Neuronal stem cell (in vitro differentiated cells): ENCODE measurements around the gene AIFM2.
A peak's percentile ranks its signal among the peaks of the same experiment; 100 is the strongest.

Experiments
- DNase-seq: peaks from one replicate; pipeline ENCODE4 v3.0.0-alpha.2; 2013; ENCODE audit warnings: low spot score
- H2AFZ ChIP-seq: one replicate; pipeline ENCODE4 v1.6.1; 2013; ENCODE audit warnings: mild to moderate bottlenecking, low read length, inconsistent platforms
- H2AK5ac ChIP-seq: 2 replicates; pipeline ENCODE4 v1.6.1; 2013; ENCODE audit warnings: low read depth, mild to moderate bottlenecking, inconsistent platforms, low read length, moderate library complexity, mixed read lengths
- H2BK120ac ChIP-seq: 2 replicates; pipeline ENCODE4 v1.6.1; 2013; ENCODE audit warnings: low read depth, mild to moderate bottlenecking, inconsistent platforms, low read length, moderate library complexity, mixed read lengths
- H2BK12ac ChIP-seq: one replicate; pipeline ENCODE4 v1.6.1; 2013; ENCODE audit warnings: low read length, inconsistent platforms
- H2BK15ac ChIP-seq: 2 replicates; pipeline ENCODE4 v1.6.1; 2013; ENCODE audit warnings: mild to moderate bottlenecking, low read length, inconsistent platforms, mixed read lengths
- H2BK5ac ChIP-seq: one replicate; pipeline ENCODE4 v1.6.1; 2013; ENCODE audit warnings: inconsistent platforms, mild to moderate bottlenecking, low read length, moderate library complexity
- H3K14ac ChIP-seq: one replicate; pipeline ENCODE4 v1.6.1; 2013; ENCODE audit warnings: low read length, inconsistent platforms
- H3K18ac ChIP-seq: 2 replicates; pipeline ENCODE4 v1.6.1; 2013; ENCODE audit warnings: low read length, inconsistent platforms
- H3K23ac ChIP-seq: 2 replicates; pipeline ENCODE4 v1.6.1; 2013; ENCODE audit warnings: low read depth, mild to moderate bottlenecking, mixed read lengths, low read length, inconsistent platforms; ENCODE audit not compliant: poor library complexity
- H3K27ac ChIP-seq: replicated peaks from 3 replicates; pipeline ENCODE4 v1.5.1; 2013; ENCODE audit warnings: low read length, inconsistent platforms
- H3K27me3 ChIP-seq, 3 experiments: 2 replicates each; pipeline ENCODE4 v1.6.1; 2013; ENCODE audit warnings: low read length in 3 of 3, mild to moderate bottlenecking in 2 of 3, inconsistent platforms in 1 of 3, low read depth in 1 of 3, mixed read lengths in 1 of 3, moderate library complexity in 1 of 3; ENCODE audit not compliant: control insufficient read depth in 3 of 3, insufficient read depth in 3 of 3
- H3K36me3 ChIP-seq, 2 donors: replicated peaks in 1 of 2; 2 replicates each; pipeline ENCODE4 v1.6.1; 2013; ENCODE audit warnings: low read length in 2 of 2; ENCODE audit not compliant: control insufficient read depth in 2 of 2, insufficient read depth in 2 of 2
- H3K4ac ChIP-seq: 2 replicates; pipeline ENCODE4 v1.6.1; 2013; ENCODE audit warnings: inconsistent platforms, mild to moderate bottlenecking, low read length, moderate library complexity
- H3K4me1 ChIP-seq, 2 donors: 1 replicate in 1 of 2; 2 replicates in 1 of 2; pipeline ENCODE4 v1.6.1; 2013; ENCODE audit warnings: low read length in 2 of 2, low read depth in 1 of 2; ENCODE audit not compliant: control insufficient read depth in 2 of 2, insufficient read depth in 1 of 2
- H3K4me2 ChIP-seq: one replicate; pipeline ENCODE4 v1.6.1; 2013; ENCODE audit warnings: mild to moderate bottlenecking, low read length, inconsistent platforms; ENCODE audit not compliant: insufficient read depth, poor library complexity, severe bottlenecking
- H3K4me3 ChIP-seq, 2 donors: 2 replicates each; pipeline ENCODE4 v1.5.1; 2013; ENCODE audit warnings: low read length in 2 of 2, mild to moderate bottlenecking in 2 of 2, inconsistent platforms in 1 of 2, moderate library complexity in 1 of 2
- H3K79me1 ChIP-seq: one replicate; pipeline ENCODE4 v1.6.1; 2013; ENCODE audit warnings: low read depth, mild to moderate bottlenecking, inconsistent platforms, low read length, moderate library complexity
- H3K9ac ChIP-seq: one replicate; pipeline ENCODE4 v1.6.1; 2013; ENCODE audit warnings: mild to moderate bottlenecking, low read depth, low read length, inconsistent platforms; ENCODE audit not compliant: poor library complexity
- H3K9me3 ChIP-seq, 2 donors: replicated peaks in 1 of 2; 2 replicates each; pipeline versions ENCODE3 to v1.6.1; 2013; ENCODE audit warnings: low read length in 2 of 2, mild to moderate bottlenecking in 2 of 2, inconsistent platforms in 1 of 2, low read depth in 1 of 2, mixed read lengths in 1 of 2, moderate library complexity in 1 of 2; ENCODE audit not compliant: control insufficient read depth in 2 of 2, insufficient read depth in 1 of 2
- H4K8ac ChIP-seq: one replicate; pipeline ENCODE4 v1.6.1; 2013; ENCODE audit warnings: low read depth, mild to moderate bottlenecking, inconsistent platforms, low read length, moderate library complexity
- H4K91ac ChIP-seq: one replicate; pipeline ENCODE4 v1.6.1; 2013; ENCODE audit warnings: low read length, low read depth, mild to moderate bottlenecking, inconsistent platforms; ENCODE audit not compliant: poor library complexity
- WGBS, 2 donors: extraction: QIAGEN DNeasy Blood & Tissue Kit; methylation state at CpG; one replicate each; pipeline ENCODE4 v1.1.7; 2013; ENCODE audit warnings: missing lambda C conversion rate in 2 of 2, mixed read lengths in 1 of 2; ENCODE audit not compliant: insufficient read length in 2 of 2, insufficient replicate concordance in 1 of 2; ENCODE audit errors: extremely low coverage in 2 of 2; 5-methylcytosine and 5-hydroxymethylcytosine counted together

The AIFM2 gene

GRCh38 chr10:70074971-70075370 lies 57.7 kb downstream of the AIFM2 start:
- Histone ChIP-seq H3K27me3 (no peaks in the 10 kb centered on the region), H3K9me3 (no peaks in the 10 kb centered on the region), H3K18ac (peak overlapping the region; percentile 44), H3K23ac (no peak overlapping the region), H3K4ac (no peak overlapping the region), H4K91ac (no peak overlapping the region), H3K4me1 (peaks cover 0 to 3% of the 10 kb centered on the region in 2 donors), H3K4me2 (no peak overlapping the region), H2BK15ac (no peak overlapping the region), H3K14ac (no peak overlapping the region), H3K79me1 (peaks cover 16% of the 10 kb centered on the region), H2BK12ac (no peak overlapping the region), H2BK5ac (no peak overlapping the region), H3K27ac (no peak overlapping the region), H2BK120ac (no peak overlapping the region), H3K9ac (no peak overlapping the region), H3K4me3 (no peak overlapping the region), H2AFZ (no peak overlapping the region), H2AK5ac (no peak overlapping the region), H4K8ac (no peak overlapping the region), H3K36me3 (peaks cover 29 to 79% of the 10 kb centered on the region in 2 donors)
- no CpG with 5 or more reads among the region's 2 CpGs for WGBS, 2 donors
- no peak for DNase-seq

- Histone ChIP-seq H3K4me3 (no peak overlapping the region), H3K18ac (no peak overlapping the region), H3K9ac (no peak overlapping the region), H3K4me1 (peaks cover 0 to 3% of the 10 kb centered on the region in 2 donors), H4K8ac (no peak overlapping the region), H3K79me1 (peaks cover 15% of the 10 kb centered on the region), H3K23ac (no peak overlapping the region), H3K4me2 (no peak overlapping the region), H2AK5ac (no peak overlapping the region), H3K4ac (no peak overlapping the region), H3K14ac (no peak overlapping the region), H3K9me3 (no peaks in the 10 kb centered on the region), H2BK15ac (no peak overlapping the region), H2BK12ac (no peak overlapping the region), H3K27ac (no peak overlapping the region), H3K27me3 (no peaks in the 10 kb centered on the region), H2BK120ac (no peak overlapping the region), H2AFZ (no peak overlapping the region), H3K36me3 (peaks cover 24 to 71% of the 10 kb centered on the region in 2 donors), H4K91ac (no peak overlapping the region), H2BK5ac (no peak overlapping the region)
- no CpG with 5 or more reads among the region's 2 CpGs for WGBS, 2 donors
- DNase-seq = no peak
These were observed 58.5 kb downstream of the AIFM2 start for GRCh38 chr10:70074165-70074564.

GRCh38 chr10:70070834-70071233 lies 61.8 kb downstream of the AIFM2 start:
- H3K79me1 ChIP-seq = peaks cover 13% of the 10 kb centered on the region
- peak overlapping the region in 1 of 2 donors; percentile 61 for H3K4me3 ChIP-seq
- H2AK5ac ChIP-seq = no peak overlapping the region
- H4K91ac ChIP-seq = no peak overlapping the region
- no peak overlapping the region for H3K4ac ChIP-seq
- no CpG with 5 or more reads among the region's 11 CpGs for WGBS, 2 donors
- H3K9me3 ChIP-seq = no peaks in the 10 kb centered on the region
- no peak overlapping the region for H2BK12ac ChIP-seq
- no peak overlapping the region for H3K23ac ChIP-seq
- peaks cover 0 to 3% of the 10 kb centered on the region in 2 donors for H3K4me1 ChIP-seq
- no peak overlapping the region for H3K9ac ChIP-seq
- H3K18ac ChIP-seq = no peak overlapping the region
- H2BK5ac ChIP-seq = no peak overlapping the region
- no peak overlapping the region for H2BK15ac ChIP-seq
- H2BK120ac ChIP-seq = no peak overlapping the region
- H3K4me2 ChIP-seq = no peak overlapping the region
- H3K36me3 ChIP-seq = peaks cover 10 to 70% of the 10 kb centered on the region in 2 donors
- no peak for DNase-seq
- no peak overlapping the region for H2AFZ ChIP-seq
- no peak overlapping the region for H3K27ac ChIP-seq
- H3K27me3 ChIP-seq = no peaks in the 10 kb centered on the region
- H3K14ac ChIP-seq = peak overlapping the region; percentile 73
- peak overlapping the region; percentile 89 for H4K8ac ChIP-seq

DNA sequence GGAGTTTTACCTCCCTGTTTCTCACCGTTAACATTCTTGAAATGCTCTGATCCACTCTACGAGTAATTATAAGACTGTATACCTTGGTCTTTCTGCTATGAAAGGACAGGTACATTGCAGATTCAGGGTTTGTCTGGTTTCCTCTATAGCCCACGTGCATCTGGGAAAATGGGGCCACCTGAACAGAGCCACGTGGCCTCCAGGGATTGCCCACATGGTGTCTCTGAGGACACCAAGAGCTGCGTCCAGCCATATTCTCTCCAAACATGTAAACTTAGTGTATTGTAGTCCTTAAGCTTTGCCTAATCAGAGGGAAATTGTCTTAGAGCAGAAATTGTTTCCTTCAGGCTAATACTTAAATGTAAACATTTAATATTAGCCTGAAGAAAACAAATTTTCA lies 63.3 kb downstream of the AIFM2 start:
- DNase-seq = no peak
- H3K79me1 ChIP-seq = peaks cover 9% of the 10 kb centered on the region
- WGBS, 2 donors = no CpG with 5 or more reads among the region's 5 CpGs

More for the DNA sequence above, 63.3 kb downstream of the AIFM2 start:
- H2AK5ac ChIP-seq = no peak overlapping the region
- H3K4ac ChIP-seq = no peak overlapping the region
- no peak overlapping the region for H3K23ac ChIP-seq
- H3K4me3 ChIP-seq = no peak overlapping the region
- no peak overlapping the region for H4K8ac ChIP-seq
- peaks cover 1 to 72% of the 10 kb centered on the region in 2 donors for H3K36me3 ChIP-seq
- no peak overlapping the region for H3K27ac ChIP-seq
- H3K4me1 ChIP-seq = peaks cover 0 to 3% of the 10 kb centered on the region in 2 donors
- no peak overlapping the region for H3K4me2 ChIP-seq
- H3K18ac ChIP-seq = no peak overlapping the region
- no peak overlapping the region for H4K91ac ChIP-seq
- H3K9me3 ChIP-seq = peaks cover 0 to 4% of the 10 kb centered on the region in 2 donors
- no peak overlapping the region for H2AFZ ChIP-seq
- no peak overlapping the region for H2BK5ac ChIP-seq
- no peak overlapping the region for H2BK120ac ChIP-seq
- no peak overlapping the region for H2BK15ac ChIP-seq
- no peak overlapping the region for H3K9ac ChIP-seq
- no peak overlapping the region for H2BK12ac ChIP-seq
- no peak overlapping the region for H3K14ac ChIP-seq
- no peaks in the 10 kb centered on the region for H3K27me3 ChIP-seq
